SK-N-SH (cell line): ENCODE measurements around the gene TRIP10.

Source experiments
- CTCF ChIP-seq: fragments of 200-600 bp; sonication (generic); IDR thresholded peaks from 2 replicates; pipeline ENCODE4 v1.6.1; 2017; ENCODE audit warnings: antibody characterized with exemption, mild to moderate bottlenecking, moderate library complexity
- EP300 ChIP-seq, 2 experiments: IDR thresholded peaks; 2 replicates each; pipeline versions ENCODE4 v1.4.0 to v1.6.1; 2012; ENCODE audit warnings: borderline replicate concordance in 1 of 2, low read depth in 1 of 2, low read length in 1 of 2
- EZH2phosphoT487 ChIP-seq: fragments of 200-600 bp; sonication (generic); IDR thresholded peaks from 2 replicates; pipeline ENCODE4 v1.6.1; 2017; ENCODE audit warnings: low read depth, mixed run types, mild to moderate bottlenecking, antibody characterized with exemption, moderate library complexity, borderline replicate concordance
- MEF2A ChIP-seq: IDR thresholded peaks from 2 replicates; pipeline ENCODE4 v1.4.0; 2012; ENCODE audit warnings: low read depth, borderline replicate concordance
- MXI1 ChIP-seq: IDR thresholded peaks from 2 replicates; pipeline ENCODE4 v1.6.1; 2012; ENCODE audit warnings: mild to moderate bottlenecking, low read depth, low read length, improper control_type of control experiment
- SMC3 ChIP-seq: IDR thresholded peaks from 2 replicates; pipeline ENCODE4 v1.6.1; 2012; ENCODE audit warnings: low read depth, low read length, improper control_type of control experiment
- TAF1 ChIP-seq: IDR thresholded peaks from 2 replicates; pipeline ENCODE4 v1.6.1; 2012; ENCODE audit warnings: low read depth, mild to moderate bottlenecking, low read length, moderate library complexity, borderline replicate concordance
- USF2 ChIP-seq: fragments of 150-350 bp; IDR thresholded peaks from 2 replicates; pipeline ENCODE4 v1.6.1; 2017; ENCODE audit warnings: antibody characterized with exemption, low read length, low read depth, borderline replicate concordance
- YY1 ChIP-seq: IDR thresholded peaks from 2 replicates; pipeline ENCODE4 v1.4.0; 2012; ENCODE audit warnings: low read depth, mild to moderate bottlenecking
- TF ChIP-seq, protein P1 (sequence below): IDR thresholded peaks from 2 replicates; pipeline ENCODE4 v1.4.0; 2012; ENCODE audit warnings: low read depth

DNA sequence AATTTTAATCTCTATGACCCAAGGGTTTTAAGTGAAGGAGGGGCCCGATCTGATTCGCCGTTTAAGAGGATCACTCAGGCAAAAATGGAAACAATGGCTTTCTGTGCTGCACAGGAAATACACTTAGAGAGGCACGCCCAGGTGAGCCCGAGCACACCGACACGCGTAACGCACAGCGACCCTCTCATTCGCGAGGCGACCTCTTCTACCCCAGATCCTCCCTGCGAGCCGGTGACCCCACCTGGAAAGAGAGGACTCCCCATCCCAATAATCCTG is 27.5 kb downstream of the TRIP10 start:
- TF ChIP-seq CTCF (no peak), TAF1 (no peak), EZH2phosphoT487 (no peak), MEF2A (no peak), USF2 (no peak), EP300 (IDR thresholded peaks at IDR 0.05; ENCODE audit: borderline replicate concordance in 1 of 2, low read depth in 1 of 2, low read length in 1 of 2) (no peak), YY1 (no peak), MXI1 (no peak), SMC3 (no peak)
- TF ChIP-seq, protein P1, sequence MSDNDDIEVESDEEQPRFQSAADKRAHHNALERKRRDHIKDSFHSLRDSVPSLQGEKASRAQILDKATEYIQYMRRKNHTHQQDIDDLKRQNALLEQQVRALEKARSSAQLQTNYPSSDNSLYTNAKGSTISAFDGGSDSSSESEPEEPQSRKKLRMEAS: no peak
